Neural progenitor cell (in vitro differentiated cells): Measurements from ENCODE around the gene ZIC1. TPM values are rescaled to one million over a fixed set of nuclear protein-coding genes. Genes with fewer than 3 reads are reported as not detected.

Experiments
- DNase-seq: peaks from one replicate; pipeline ENCODE4 v3.0.0-alpha.2; 2016; ENCODE audit warnings: low spot score
- H2AFZ ChIP-seq: fragments of 200-600 bp; sonication (generic); replicated peaks from 2 replicates; pipeline ENCODE4 v1.6.1; 2016; ENCODE audit warnings: antibody characterized with exemption
- H3F3A ChIP-seq: fragments of 200-600 bp; sonication (generic); 2 replicates; pipeline ENCODE4 v1.6.1; 2016; ENCODE audit warnings: antibody characterized with exemption, low read depth
- H3K27ac ChIP-seq: fragments of 200-600 bp; sonication (generic); 2 replicates; pipeline ENCODE4 v1.5.1; 2016; ENCODE audit warnings: mild to moderate bottlenecking
- H3K27me3 ChIP-seq: fragments of 200-600 bp; sonication (generic); 2 replicates; pipeline ENCODE4 v1.6.1; 2016; ENCODE audit warnings: mild to moderate bottlenecking, moderate library complexity
- H3K36me3 ChIP-seq: fragments of 200-600 bp; sonication (generic); 2 replicates; pipeline ENCODE4 v1.5.1; 2016
- H3K4me1 ChIP-seq: fragments of 200-600 bp; sonication (generic); 2 replicates; pipeline ENCODE4 v1.6.1; 2016; ENCODE audit warnings: mixed run types
- H3K4me2 ChIP-seq: fragments of 200-600 bp; sonication (generic); 2 replicates; pipeline ENCODE4 v1.6.1; 2016
- H3K4me3 ChIP-seq: fragments of 200-600 bp; sonication (generic); 2 replicates; pipeline ENCODE4 v1.5.1; 2016
- H3K79me2 ChIP-seq: fragments of 200-600 bp; sonication (generic); 2 replicates; pipeline ENCODE4 v1.6.1; 2016; ENCODE audit warnings: low read depth
- H3K9ac ChIP-seq: fragments of 200-600 bp; sonication (generic); 2 replicates; pipeline ENCODE4 v1.6.1; 2016
- H3K9me3 ChIP-seq: fragments of 200-600 bp; sonication (generic); 2 replicates; pipeline ENCODE4 v1.5.1; 2016; ENCODE audit warnings: low read depth
- H4K20me1 ChIP-seq: fragments of 200-600 bp; sonication (generic); 2 replicates; pipeline ENCODE4 v1.6.1; 2016; ENCODE audit warnings: low read depth
- H3K27ac Mint-ChIP-seq: 3 replicates; pipeline ENCODE4 v1.8.0; 2021; ENCODE audit warnings: mixed read lengths
- H3K27me3 Mint-ChIP-seq: 2 replicates; pipeline ENCODE4 v1.8.0; 2022; ENCODE audit warnings: low read depth, mild to moderate bottlenecking, inconsistent platforms, moderate library complexity, mixed read lengths; ENCODE audit not compliant: insufficient read depth
- H3K36me3 Mint-ChIP-seq: 3 replicates; pipeline ENCODE4 v1.8.0; 2021; ENCODE audit warnings: mixed read lengths
- H3K4me1 Mint-ChIP-seq: 3 replicates; pipeline ENCODE4 v1.8.0; 2021; ENCODE audit warnings: mixed read lengths
- H3K4me3 Mint-ChIP-seq: 3 replicates; pipeline ENCODE4 v1.8.0; 2021; ENCODE audit warnings: mild to moderate bottlenecking, moderate library complexity, mixed read lengths
- H3K9me3 Mint-ChIP-seq: 3 replicates; pipeline ENCODE4 v1.8.0; 2020; ENCODE audit warnings: mixed read lengths
- CTCF ChIP-seq: fragments of 200-600 bp; sonication (generic); IDR thresholded peaks from 2 replicates; pipeline ENCODE4 v1.5.1; 2017; ENCODE audit warnings: antibody characterized with exemption, mild to moderate bottlenecking
- EZH2 ChIP-seq: fragments of 200-600 bp; sonication (generic); IDR thresholded peaks from 2 replicates; pipeline ENCODE4 v1.6.1; 2017; ENCODE audit warnings: antibody characterized with exemption, mild to moderate bottlenecking, moderate library complexity
- EZH2phosphoT487 ChIP-seq: fragments of 200-600 bp; sonication (generic); IDR thresholded peaks from 2 replicates; pipeline ENCODE4 v1.6.1; 2017; ENCODE audit warnings: antibody characterized with exemption
- total RNA-seq: library from RNA; depleted of rRNA; stranded (reverse); fragments of >200 nt; gene quantifications from 2 replicates; pipeline ENCODE4 v1.2.3, GENCODE V29; 2015; ENCODE audit warnings: low replicate concordance

The ZIC1 gene
- total RNA-seq, 1 donor from 2014 or later: 0.56 TPM

- Mint-ChIP-seq H3K9me3 (peaks cover 12% of the 10 kb centered on the region), H3K4me3 (peak overlapping the region; percentile 91), H3K4me1 (peaks cover 75% of the 10 kb centered on the region), H3K36me3 (peaks cover 50% of the 10 kb centered on the region), H3K27ac (peak overlapping the region; percentile 100), H3K27me3 (peaks cover 43% of the 10 kb centered on the region)
- DNase-seq: no peak
- Histone ChIP-seq H3K4me3 (peak overlapping the region; percentile 60), H3K9ac (no peak overlapping the region), H4K20me1 (peaks cover 62% of the 10 kb centered on the region), H3K36me3 (no peaks in the 10 kb centered on the region), H3K9me3 (no peaks in the 10 kb centered on the region), H3K27ac (no peak overlapping the region), H3K4me2 (peak overlapping the region; percentile 94), H2AFZ (no peak overlapping the region), H3K27me3 (peaks cover 100% of the 10 kb centered on the region), H3K79me2 (no peaks in the 10 kb centered on the region), H3K4me1 (peaks cover 60% of the 10 kb centered on the region), H3F3A (peaks cover 67% of the 10 kb centered on the region)
- TF ChIP-seq CTCF: no peak
Measured at GRCh38 chr3:147394884-147395225, 14.3 kb upstream of the ZIC1 start.

- H3K27ac ChIP-seq: no peak overlapping the region
- H2AFZ ChIP-seq: no peak overlapping the region
- peak overlapping the region; percentile 75 for H3K4me2 ChIP-seq
- H3K9me3 ChIP-seq: no peaks in the 10 kb centered on the region
- TF ChIP-seq EZH2phosphoT487 (peak; percentile 87), CTCF (no peak), EZH2 (peak; percentile 97)
- no peaks in the 10 kb centered on the region for H3K79me2 ChIP-seq
- Mint-ChIP-seq H3K4me3 (peak overlapping the region; percentile 91), H3K27me3 (peaks cover 43% of the 10 kb centered on the region), H3K9me3 (peaks cover 12% of the 10 kb centered on the region), H3K27ac (peak overlapping the region; percentile 100), H3K36me3 (peaks cover 56% of the 10 kb centered on the region), H3K4me1 (peaks cover 74% of the 10 kb centered on the region)
- peaks cover 53% of the 10 kb centered on the region for H3K4me1 ChIP-seq
- H3K36me3 ChIP-seq: no peaks in the 10 kb centered on the region
- DNase-seq: peak; percentile 54
- peak overlapping the region; percentile 41 for H3K4me3 ChIP-seq
- H4K20me1 ChIP-seq: peaks cover 50% of the 10 kb centered on the region
- peaks cover 100% of the 10 kb centered on the region for H3K27me3 ChIP-seq
- peaks cover 59% of the 10 kb centered on the region for H3F3A ChIP-seq
- H3K9ac ChIP-seq: no peak overlapping the region
Measured at GRCh38 chr3:147395899-147396711, 13.1 kb upstream of the ZIC1 start.

- Histone ChIP-seq H4K20me1 (peaks cover 46% of the 10 kb centered on the region), H3K79me2 (no peaks in the 10 kb centered on the region), H2AFZ (no peak overlapping the region), H3K4me2 (peak overlapping the region; percentile 75), H3K27ac (no peak overlapping the region), H3F3A (peaks cover 54% of the 10 kb centered on the region), H3K9me3 (no peaks in the 10 kb centered on the region), H3K4me3 (peak overlapping the region; percentile 41), H3K27me3 (peaks cover 100% of the 10 kb centered on the region), H3K36me3 (no peaks in the 10 kb centered on the region), H3K4me1 (peaks cover 49% of the 10 kb centered on the region), H3K9ac (no peak overlapping the region)
- DNase-seq: no peak
- H3K9me3 Mint-ChIP-seq: peaks cover 12% of the 10 kb centered on the region
- peaks cover 58% of the 10 kb centered on the region for H3K36me3 Mint-ChIP-seq
- peak overlapping the region; percentile 91 for H3K4me3 Mint-ChIP-seq
- TF ChIP-seq EZH2 (no peak), EZH2phosphoT487 (no peak), CTCF (no peak)
- H3K4me1 Mint-ChIP-seq: peaks cover 74% of the 10 kb centered on the region
- peak overlapping the region; percentile 100 for H3K27ac Mint-ChIP-seq
- H3K27me3 Mint-ChIP-seq: peaks cover 38% of the 10 kb centered on the region
Measured at GRCh38 chr3:147396712-147397046, 12.5 kb upstream of the ZIC1 start.
